HCT116 (cell line): Measurements from ENCODE around the gene WASHC2A.
"Not testable (repeated sequence)": the region's sequence is repeated elsewhere in the genome, so short reads cannot be mapped to it uniquely, and the experiment has no call there.

Experiments
- CTCF ChIP-seq, 3 experiments: fragments of 200-600 bp in 1 of 3; sonication (generic) in 1 of 3; IDR thresholded peaks in 2 of 3; conservative IDR thresholded peaks in 1 of 3; 2 replicates each; pipeline ENCODE4 v1.5.1; 2012 to 2017; ENCODE audit warnings: low read depth in 2 of 3, low read length in 2 of 3, antibody characterized with exemption in 1 of 3, borderline replicate concordance in 1 of 3, control low read depth in 1 of 3, mild to moderate bottlenecking in 1 of 3, mixed read lengths in 1 of 3, mixed run types in 1 of 3, moderate library complexity in 1 of 3; ENCODE audit not compliant: insufficient read depth in 1 of 3
- EGR1 ChIP-seq: IDR thresholded peaks from 2 replicates; pipeline ENCODE4 v1.6.1; 2012; ENCODE audit warnings: low read depth
- EZH2 ChIP-seq: fragments of 200-600 bp; sonication (generic); IDR thresholded peaks from 2 replicates; pipeline ENCODE4 v1.6.1; 2017; ENCODE audit warnings: antibody characterized with exemption, mixed run types
- MAX ChIP-seq: IDR thresholded peaks from 2 replicates; pipeline ENCODE4 v1.6.1; 2012
- POLR2A ChIP-seq: IDR thresholded peaks from 2 replicates; pipeline ENCODE4 v1.7.0; 2011; ENCODE audit warnings: borderline replicate concordance; ENCODE audit not compliant: insufficient read depth, insufficient read length; ENCODE audit errors: extremely low read depth
- POLR2AphosphoS5 ChIP-seq: IDR thresholded peaks from 2 replicates; pipeline ENCODE4 v1.6.1; 2011; ENCODE audit warnings: mild to moderate bottlenecking, low read depth, low read length, moderate library complexity
- SIN3A ChIP-seq: IDR thresholded peaks from 2 replicates; pipeline ENCODE4 v1.6.1; 2012; ENCODE audit warnings: low read depth
- SP1 ChIP-seq: IDR thresholded peaks from 2 replicates; pipeline ENCODE4 v1.6.1; 2012; ENCODE audit warnings: low read depth
- YY1 ChIP-seq: IDR thresholded peaks from 2 replicates; pipeline ENCODE4 v1.6.1; 2011; ENCODE audit warnings: low read length, low read depth, moderate library complexity, mild to moderate bottlenecking; ENCODE audit not compliant: insufficient replicate concordance; ENCODE audit errors: extremely low read depth
- ZNF274 ChIP-seq: fragments of 200-500 bp; sonication (Bioruptor generic); IDR thresholded peaks from 2 replicates; pipeline ENCODE4 v1.6.1; 2014; ENCODE audit warnings: mild to moderate bottlenecking, low read depth, low read length, inconsistent platforms

- not testable (repeated sequence) for TF ChIP-seq CTCF (IDR thresholded peaks at IDR 0.05 in 2 of 3, conservative IDR thresholded peaks at IDR 0.05 in 1 of 3; ENCODE audit: borderline replicate concordance in 1 of 3, insufficient read depth in 1 of 3, low read depth in 2 of 3, low read length in 2 of 3); EZH2; SP1; MAX; ZNF274; POLR2AphosphoS5; EGR1; SIN3A; POLR2A; YY1
Observed at GRCh38 chr10:50157868-50158267, 90.1 kb downstream of the WASHC2A start.
